ENCODE measurements around the gene REM2. TPM values are rescaled to one million over a fixed set of nuclear protein-coding genes. Genes with fewer than 3 reads are reported as not detected.

The REM2 gene
- polyA plus RNA-seq, 3 donors: 1.8 TPM; not detected in 2

- no peaks in the 10 kb centered on the region for H3K9me3 ChIP-seq (replicated peaks in 1 of 2; ENCODE audit: control insufficient read depth in 1 of 2, insufficient read depth in 1 of 2, low read length in 2 of 2)
- H3K36me3 ChIP-seq (replicated peaks in 1 of 2; ENCODE audit: control insufficient read depth in 1 of 2, insufficient read depth in 2 of 2, low read length in 2 of 2): peaks cover 47 to 84% of the 10 kb centered on the region in 2 donors
- peak overlapping the region in 1 of 2 donors; percentile 8 for H3K27ac ChIP-seq (ENCODE audit: low read depth in 1 of 2, low read length in 2 of 2)
- H3K79me2 ChIP-seq (ENCODE audit: insufficient read depth, low read length): no peaks in the 10 kb centered on the region
- H4K20me1 ChIP-seq (ENCODE audit: insufficient read depth, low read length): peaks cover 7% of the 10 kb centered on the region
- Mint-ChIP-seq H3K4me3 (no peak overlapping the region), H3K4me1 (peaks cover 2% of the 10 kb centered on the region), H3K9me3 (no peaks in the 10 kb centered on the region), H3K27ac (peak overlapping the region in 2 of 7 donors; percentile 27 to 37), H3K36me3 (peaks cover 59 to 75% of the 10 kb centered on the region in 2 donors), H3K27me3 (ENCODE audit: low read depth in 3 of 3) (no peaks in the 10 kb centered on the region)
- DNase-seq: no peak
- no peak overlapping the region for H3K9ac ChIP-seq (ENCODE audit: insufficient read depth, low read length, poor library complexity, severe bottlenecking)
- no peak overlapping the region for H3K4me2 ChIP-seq (replicated peaks; ENCODE audit: extremely low read depth, low read length, poor library complexity, severe bottlenecking)
- H3K4me1 ChIP-seq (ENCODE audit: control insufficient read depth in 1 of 2, insufficient read depth in 2 of 2, low read length in 2 of 2): no peaks in the 10 kb centered on the region
- H2AFZ ChIP-seq (ENCODE audit: insufficient read depth, low read depth, low read length, poor library complexity, severe bottlenecking): no peak overlapping the region
- intact Hi-C loops (cut with micrococcal nuclease): no loop called here
- H3K4me3 ChIP-seq (replicated peaks in 1 of 3; ENCODE audit: low read depth in 2 of 3, low read length in 3 of 3): no peak overlapping the region
- TF ChIP-seq CTCF (IDR thresholded peaks at IDR 0.05): no peak
- H3K27me3 ChIP-seq (ENCODE audit: control insufficient read depth in 2 of 2, insufficient read depth in 2 of 2, low read length in 2 of 2): no peaks in the 10 kb centered on the region
- WGBS (ENCODE audit: insufficient coverage): no CpG with 5 or more reads among the region's 8 CpGs
Observed at GRCh38 chr14:22898302-22899090, 15.5 kb downstream of the REM2 start.

GRCh38 chr14:22900081-22900799 lies 17.2 kb downstream of the REM2 start:
- H3K9me3 Mint-ChIP-seq: no peaks in the 10 kb centered on the region
- H3K27me3 Mint-ChIP-seq (ENCODE audit: low read depth in 3 of 3): no peaks in the 10 kb centered on the region
- H3K4me1 Mint-ChIP-seq: peaks cover 2% of the 10 kb centered on the region
- Histone ChIP-seq H3K4me1 (ENCODE audit: control insufficient read depth in 1 of 2, insufficient read depth in 2 of 2, low read length in 2 of 2) (no peaks in the 10 kb centered on the region), H3K4me2 (replicated peaks; ENCODE audit: extremely low read depth, low read length, poor library complexity, severe bottlenecking) (no peak overlapping the region), H3K36me3 (replicated peaks in 1 of 2; ENCODE audit: control insufficient read depth in 1 of 2, insufficient read depth in 2 of 2, low read length in 2 of 2) (peaks cover 65 to 92% of the 10 kb centered on the region in 2 donors), H3K79me2 (ENCODE audit: insufficient read depth, low read length) (peaks cover 7% of the 10 kb centered on the region), H3K27ac (ENCODE audit: low read depth in 1 of 2, low read length in 2 of 2) (no peak overlapping the region), H3K4me3 (replicated peaks in 1 of 3; ENCODE audit: low read depth in 2 of 3, low read length in 3 of 3) (no peak overlapping the region), H4K20me1 (ENCODE audit: insufficient read depth, low read length) (peaks cover 12% of the 10 kb centered on the region), H2AFZ (ENCODE audit: insufficient read depth, low read depth, low read length, poor library complexity, severe bottlenecking) (no peak overlapping the region), H3K9me3 (replicated peaks in 1 of 2; ENCODE audit: control insufficient read depth in 1 of 2, insufficient read depth in 1 of 2, low read length in 2 of 2) (no peaks in the 10 kb centered on the region), H3K9ac (ENCODE audit: insufficient read depth, low read length, poor library complexity, severe bottlenecking) (no peak overlapping the region), H3K27me3 (ENCODE audit: control insufficient read depth in 2 of 2, insufficient read depth in 2 of 2, low read length in 2 of 2) (no peaks in the 10 kb centered on the region)
- intact Hi-C loops (cut with micrococcal nuclease): no loop called here
- TF ChIP-seq CTCF (IDR thresholded peaks at IDR 0.05): peak; percentile 43
- no CpG with 5 or more reads among the region's 3 CpGs for WGBS (ENCODE audit: insufficient coverage)
- H3K4me3 Mint-ChIP-seq: no peak overlapping the region
- peak overlapping the region in 1 of 7 donors; percentile 27 for H3K27ac Mint-ChIP-seq
- DNase-seq: peak; percentile 19 to 45 (median 42)
- peaks cover 70 to 80% of the 10 kb centered on the region in 2 donors for H3K36me3 Mint-ChIP-seq
